Fibroblast of skin of scalp (primary cell): ENCODE measurements around the gene PDE6G.
"Not testable (repeated sequence)": the region's sequence is repeated elsewhere in the genome, so short reads cannot be mapped to it uniquely, and the experiment has no call there.

ENCODE experiments used
- DNase-seq: peaks from one replicate; pipeline ENCODE4 v3.0.0-alpha.2; 2013

The PDE6G gene

DNA sequence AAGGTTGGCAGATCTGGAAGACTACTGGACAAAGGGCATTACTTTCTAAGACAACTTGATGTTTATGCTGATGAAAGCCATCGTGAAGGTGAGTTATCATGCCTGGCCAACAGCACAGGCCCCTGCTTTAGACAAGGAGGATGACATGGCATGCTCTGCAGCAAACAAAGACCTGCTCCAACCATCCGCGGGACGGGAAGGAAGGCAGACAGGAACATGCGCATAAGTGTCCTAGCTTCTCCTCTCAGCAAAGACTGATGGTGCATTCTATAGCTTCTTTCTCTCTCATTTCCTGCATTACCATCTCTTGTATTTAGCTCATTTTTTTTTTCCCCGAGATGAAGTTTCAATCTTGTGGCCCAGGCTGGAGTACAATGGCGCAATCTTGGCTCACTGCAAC lies 24.9 kb downstream of the PDE6G start:
- DNase-seq, result no peak

DNA sequence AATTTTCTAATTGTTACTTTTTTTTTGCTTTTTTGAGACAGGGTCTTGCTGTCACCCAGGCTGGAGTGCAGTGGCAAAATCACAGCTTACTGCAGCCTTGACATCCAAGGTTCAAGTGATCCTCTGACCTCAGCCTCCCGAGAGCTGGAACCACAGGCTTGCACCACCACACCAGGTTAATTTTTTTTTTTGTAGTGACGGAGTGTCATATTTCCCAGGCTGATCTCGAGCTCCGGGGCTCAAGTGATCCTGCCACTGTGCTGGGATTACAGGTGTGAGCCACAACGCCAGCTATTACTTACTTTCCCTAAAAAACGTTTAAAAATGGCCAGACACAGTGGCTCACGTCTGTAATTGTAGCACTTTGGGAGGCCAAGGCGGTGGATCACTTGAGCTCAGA lies 26.1 kb downstream of the PDE6G start:
- DNase-seq, result no peak

DNA sequence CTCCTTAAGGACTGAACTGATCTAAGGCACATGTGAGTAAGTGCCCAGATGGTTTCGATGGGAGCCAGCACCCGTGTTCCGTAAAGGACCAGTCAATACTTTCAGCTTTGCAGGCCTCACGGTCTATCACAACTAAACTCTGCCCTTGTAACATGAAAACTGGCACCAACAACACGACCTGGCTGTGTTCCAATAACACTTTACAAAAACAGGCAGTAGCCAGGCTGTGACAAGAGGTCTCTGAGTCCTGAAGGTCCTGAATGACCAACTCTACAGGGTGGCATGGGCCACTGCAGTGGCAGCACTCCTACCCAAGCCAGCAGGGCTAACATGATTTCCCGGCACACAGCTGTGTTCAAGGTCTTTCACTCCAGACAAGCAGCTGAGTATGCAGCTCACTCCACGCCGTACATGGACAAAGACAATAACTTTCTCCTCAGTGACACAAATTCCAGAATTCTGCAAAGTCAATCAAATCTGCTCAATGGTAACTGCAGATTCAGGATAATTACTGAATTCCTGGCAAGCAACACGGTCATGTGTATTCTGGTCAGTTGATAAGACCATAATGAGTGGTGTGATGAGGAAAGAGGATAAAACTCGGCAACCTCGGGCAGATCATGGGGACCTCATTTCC lies 34.7 kb downstream of the PDE6G start:
- DNase-seq, result no peak

- DNase-seq, result not testable (repeated sequence)
Observed at GRCh38 chr17:81618307-81618706, 38.0 kb downstream of the PDE6G start.

- no peak for DNase-seq
Observed at GRCh38 chr17:81616877-81617276, 39.5 kb downstream of the PDE6G start.

- DNase-seq, result no peak
Observed at GRCh38 chr17:81615401-81615930, 40.9 kb downstream of the PDE6G start.

DNA sequence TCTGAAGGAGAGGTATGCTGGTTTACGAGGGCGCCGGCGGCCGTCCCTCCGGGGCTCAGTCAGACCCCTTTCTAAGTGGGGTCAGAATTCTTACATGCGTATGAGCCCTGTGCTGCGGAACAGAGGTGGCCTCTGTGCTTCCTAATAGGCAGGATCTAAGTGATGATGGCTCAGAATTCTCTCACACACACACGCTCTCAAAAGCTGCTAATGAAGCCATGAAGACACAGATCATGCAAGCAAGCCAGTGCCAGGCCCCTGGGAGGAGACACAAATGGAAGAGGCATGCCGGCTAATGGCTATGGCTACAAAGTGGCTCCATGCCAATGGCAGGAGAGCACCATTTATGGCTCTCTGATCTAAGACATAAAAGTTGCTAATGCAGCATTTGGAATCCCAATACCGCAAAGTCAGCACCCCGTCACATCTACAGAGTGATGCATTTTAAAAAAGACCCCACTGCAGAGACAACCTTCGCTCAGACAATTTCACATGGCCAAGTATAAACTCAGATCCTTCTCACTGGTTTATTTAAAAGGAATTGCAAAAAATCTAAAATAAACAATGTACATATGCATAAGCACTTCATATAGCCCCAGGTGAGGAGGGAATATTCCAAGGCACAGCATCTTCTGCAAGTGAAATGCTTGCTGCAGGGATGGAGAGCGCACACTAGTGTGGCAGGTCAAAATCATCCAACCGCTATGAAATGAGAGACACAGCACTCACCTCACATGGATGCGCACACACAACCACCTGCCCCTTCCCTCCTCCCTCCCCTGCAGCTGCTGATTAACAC lies 44.0 kb downstream of the PDE6G start:
- no peak for DNase-seq

DNA sequence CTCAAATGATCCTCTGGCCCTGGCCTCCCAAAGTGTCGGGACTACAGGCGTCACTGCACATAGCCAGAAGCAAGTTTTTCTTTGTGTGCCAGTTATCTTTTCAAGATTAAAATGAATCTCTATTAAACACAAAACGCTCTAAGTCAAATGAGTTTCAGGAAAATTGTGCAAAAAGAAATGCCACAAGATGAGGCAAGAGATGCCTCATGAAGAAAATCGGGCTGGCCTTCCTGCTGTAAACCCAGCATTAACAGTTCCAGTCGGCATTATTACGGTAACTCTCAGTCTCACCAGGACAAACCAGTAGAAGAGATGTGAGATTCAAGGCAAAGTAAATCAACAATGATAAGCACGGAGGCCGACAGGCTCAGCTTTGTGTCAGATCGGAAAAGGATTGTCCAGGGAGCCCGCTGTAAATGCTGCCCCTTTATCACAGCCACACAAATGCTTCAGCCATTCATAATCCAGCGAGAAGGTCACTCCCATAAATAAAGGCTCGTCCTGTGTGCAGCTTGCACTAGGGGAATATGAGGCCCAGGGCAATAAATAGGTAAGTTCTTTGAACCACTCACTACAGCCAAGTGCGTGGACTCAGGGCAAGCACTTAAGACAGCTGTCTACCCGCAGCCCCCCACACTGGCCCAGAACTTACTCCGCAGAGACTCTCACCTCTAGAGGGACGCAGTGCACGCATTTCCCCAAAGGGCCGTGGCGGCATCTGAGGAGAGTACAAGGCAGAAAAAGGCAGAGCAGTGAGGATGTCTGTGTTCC lies 46.6 kb downstream of the PDE6G start:
- DNase-seq, result no peak

- DNase-seq, result no peak
Observed at GRCh38 chr17:81608605-81609004, 47.7 kb downstream of the PDE6G start.

DNA sequence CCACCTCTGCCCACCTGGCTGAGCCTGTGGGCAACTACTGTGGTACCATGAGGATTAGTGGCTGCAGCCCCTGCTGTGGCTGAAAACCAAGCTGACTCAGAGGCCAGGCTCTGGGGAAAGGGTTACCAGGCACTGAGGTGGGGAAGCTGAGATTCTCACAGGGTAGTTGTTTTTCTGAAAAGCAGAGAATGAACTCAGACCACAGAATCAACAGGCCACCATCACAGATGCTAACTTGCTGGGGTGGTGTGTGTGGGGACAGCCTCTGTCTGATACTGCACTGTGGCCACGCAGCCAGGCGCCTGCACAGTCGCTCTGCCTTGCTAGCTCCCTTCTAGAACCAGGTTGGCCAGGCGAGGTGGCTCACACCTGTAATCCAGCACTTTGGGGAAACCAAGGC lies 48.3 kb downstream of the PDE6G start:
- no peak for DNase-seq

GRCh38 chr17:81607431-81607830 lies 48.9 kb downstream of the PDE6G start:
- DNase-seq, result no peak

DNA sequence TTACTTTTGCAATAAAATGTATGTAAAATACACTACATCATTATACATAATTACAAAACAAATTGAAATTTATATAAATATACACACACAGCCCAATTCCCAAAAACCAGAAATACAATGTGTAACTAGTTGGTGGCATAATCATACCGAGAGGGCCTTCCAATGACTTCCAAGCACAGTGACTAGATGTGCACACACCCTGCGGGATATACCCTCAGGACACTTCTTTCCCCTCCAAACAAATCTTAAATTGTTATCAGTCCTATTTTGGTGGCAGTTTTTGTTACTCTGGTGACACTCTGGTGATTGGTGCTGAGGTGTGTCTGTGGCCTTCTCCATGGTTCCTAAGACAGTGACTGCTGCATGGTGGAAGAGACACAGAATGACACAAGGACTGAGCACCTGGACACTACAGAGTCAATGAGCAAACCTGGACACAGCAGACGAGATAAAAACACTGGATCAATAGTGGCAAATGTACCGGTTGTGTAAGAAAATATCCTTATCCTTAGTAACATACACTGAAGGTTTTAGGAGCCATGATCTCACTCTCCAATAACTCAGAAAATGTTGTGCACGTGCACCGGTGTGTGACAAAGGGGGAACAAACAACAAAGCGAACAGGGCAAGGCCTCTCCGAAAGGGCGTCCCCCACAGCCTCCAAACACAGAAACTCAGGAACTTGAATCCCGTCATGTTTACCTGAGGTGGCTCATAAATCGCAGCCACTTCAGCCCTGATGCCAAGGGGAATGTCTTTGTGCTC lies 52.3 kb downstream of the PDE6G start:
- no peak for DNase-seq

GRCh38 chr17:81601525-81602120 lies 54.7 kb downstream of the PDE6G start:
- peak; percentile 81 for DNase-seq
